Activated CD8-positive, alpha-beta T cell treated with anti-CD3 and anti-CD28 coated beads for 36 hours (primary cell): ENCODE data around the gene URM1. TPM values are rescaled to one million over a fixed set of nuclear protein-coding genes. Genes with fewer than 3 reads are reported as not detected.

ENCODE experiments used
- ATAC-seq: fragments of 200-7000 bp; cut with Tn5 transposase; one replicate; pipeline ENCODE4 v1.10.0; 2021; ENCODE audit warnings: mild to moderate bottlenecking, moderate library complexity
- CTCF ChIA-PET: fragments of 350-600 bp; sonication (Branson Sonifier 250); formaldehyde crosslinking; loops from one replicate; lab custom pipeline; 2021; ENCODE audit warnings: antibody characterized with exemption; lab: Charles Lee
- POLR2A ChIA-PET: fragments of 350-600 bp; sonication (Branson Sonifier 250); formaldehyde crosslinking; loops from one replicate; lab custom pipeline; 2021; ENCODE audit warnings: antibody characterized with exemption; lab: Charles Lee
- DNase-seq: peaks from one replicate; pipeline ENCODE4 v3.0.0-alpha.2; 2020
- H3K27ac Mint-ChIP-seq: one replicate; pipeline ENCODE4 v1.8.0; 2021; ENCODE audit warnings: mild to moderate bottlenecking, mixed read lengths
- H3K27me3 Mint-ChIP-seq: one replicate; pipeline ENCODE4 v1.8.0; 2021; ENCODE audit warnings: mixed read lengths
- H3K36me3 Mint-ChIP-seq: one replicate; pipeline ENCODE4 v1.8.0; 2021; ENCODE audit warnings: low read depth, mixed read lengths
- H3K4me1 Mint-ChIP-seq: one replicate; pipeline ENCODE4 v1.8.0; 2021; ENCODE audit warnings: low read depth, mixed read lengths
- H3K4me3 Mint-ChIP-seq: one replicate; pipeline ENCODE4 v1.8.0; 2021; ENCODE audit warnings: mild to moderate bottlenecking, moderate library complexity, mixed read lengths
- H3K9me3 Mint-ChIP-seq: one replicate; pipeline ENCODE4 v1.8.0; 2021; ENCODE audit warnings: mixed read lengths
- intact Hi-C: fragments of 100-400 bp; cut with micrococcal nuclease; formaldehyde crosslinking; loops from one replicate; pipeline ENCODE4 v1.10.0; 2022
- total RNA-seq, 2 experiments: library from RNA; stranded (reverse); gene quantifications; one replicate each; pipeline ENCODE4 v1.2.3, GENCODE V29; 2021
- TF ChIP-seq, protein P1 (sequence below): fragments of 200-600 bp; IDR thresholded peaks from one replicate; pipeline ENCODE4 v1.8.0; 2022; ENCODE audit warnings: antibody characterized with exemption, mild to moderate bottlenecking

Gene URM1
- total RNA-seq, 2 experiments from 2014 or later = 56.3 to 60.2 TPM

- TF ChIP-seq, protein P1, sequence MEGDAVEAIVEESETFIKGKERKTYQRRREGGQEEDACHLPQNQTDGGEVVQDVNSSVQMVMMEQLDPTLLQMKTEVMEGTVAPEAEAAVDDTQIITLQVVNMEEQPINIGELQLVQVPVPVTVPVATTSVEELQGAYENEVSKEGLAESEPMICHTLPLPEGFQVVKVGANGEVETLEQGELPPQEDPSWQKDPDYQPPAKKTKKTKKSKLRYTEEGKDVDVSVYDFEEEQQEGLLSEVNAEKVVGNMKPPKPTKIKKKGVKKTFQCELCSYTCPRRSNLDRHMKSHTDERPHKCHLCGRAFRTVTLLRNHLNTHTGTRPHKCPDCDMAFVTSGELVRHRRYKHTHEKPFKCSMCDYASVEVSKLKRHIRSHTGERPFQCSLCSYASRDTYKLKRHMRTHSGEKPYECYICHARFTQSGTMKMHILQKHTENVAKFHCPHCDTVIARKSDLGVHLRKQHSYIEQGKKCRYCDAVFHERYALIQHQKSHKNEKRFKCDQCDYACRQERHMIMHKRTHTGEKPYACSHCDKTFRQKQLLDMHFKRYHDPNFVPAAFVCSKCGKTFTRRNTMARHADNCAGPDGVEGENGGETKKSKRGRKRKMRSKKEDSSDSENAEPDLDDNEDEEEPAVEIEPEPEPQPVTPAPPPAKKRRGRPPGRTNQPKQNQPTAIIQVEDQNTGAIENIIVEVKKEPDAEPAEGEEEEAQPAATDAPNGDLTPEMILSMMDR = no peak
- DNase-seq = no peak
- ChIA-PET CTCF (no interaction called here), POLR2A (interaction anchor here (1.1 kb wide), 1 partner anchor 267 kb away, joined by 3 read pairs; no protein-coding TSS in a partner anchor)
- Mint-ChIP-seq H3K4me3 (no peak overlapping the region), H3K27me3 (no peaks in the 10 kb centered on the region), H3K27ac (no peak overlapping the region), H3K9me3 (no peaks in the 10 kb centered on the region), H3K4me1 (no peaks in the 10 kb centered on the region), H3K36me3 (peaks cover 20% of the 10 kb centered on the region)
- intact Hi-C loops = no loop called here
- ATAC-seq = no peak
These were observed 11.1 kb downstream of the URM1 start for GRCh38 chr9:128382261-128382660.

DNA sequence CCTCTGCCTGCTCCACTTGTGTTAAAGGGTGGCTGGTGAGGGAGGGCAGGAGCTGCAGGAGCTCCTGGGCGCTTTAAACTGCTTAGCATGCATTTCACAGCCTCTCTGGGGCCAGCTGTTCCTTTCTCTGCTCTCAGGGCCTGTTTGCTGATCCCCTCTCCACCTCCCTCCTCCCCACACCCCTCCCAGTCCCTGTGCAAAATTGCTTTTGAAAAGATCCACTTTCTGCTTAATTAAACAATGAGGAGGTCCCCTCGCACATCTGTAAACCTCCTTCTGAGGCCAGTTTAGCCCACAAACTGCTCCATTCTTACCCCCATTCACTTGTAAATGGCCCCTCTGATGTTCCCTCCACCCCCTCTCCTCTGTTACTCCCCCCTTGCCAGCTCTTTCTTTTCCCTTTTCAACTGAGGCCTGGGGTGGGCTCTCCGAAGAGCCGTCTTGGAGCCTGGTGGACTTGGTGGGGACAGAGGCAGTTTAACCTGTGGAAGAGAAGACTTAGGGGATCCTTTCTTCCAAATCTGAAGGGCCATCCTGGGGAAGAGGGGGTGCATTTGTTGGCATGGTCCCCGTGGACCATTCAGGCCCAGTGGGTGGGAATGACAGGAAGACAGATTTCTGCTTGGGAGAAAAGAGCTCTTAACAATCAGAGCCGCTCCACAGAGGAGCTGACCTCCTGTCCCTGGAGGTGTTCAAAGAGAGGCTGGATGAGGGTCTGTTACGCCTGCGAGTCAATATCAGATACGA, 12.0 kb downstream of the URM1 start:
- Mint-ChIP-seq H3K36me3 (peaks cover 26% of the 10 kb centered on the region), H3K27ac (no peak overlapping the region), H3K4me3 (no peak overlapping the region), H3K27me3 (no peaks in the 10 kb centered on the region), H3K4me1 (no peaks in the 10 kb centered on the region), H3K9me3 (no peaks in the 10 kb centered on the region)
- ChIA-PET CTCF (interaction anchor here (1.2 kb wide), 1 partner anchor 12 kb away, joined by 4 read pairs; the partner anchor contains the start of gene URM1), POLR2A (interaction anchor here (1.5 kb wide), 1 partner anchor 11 kb away, joined by 4 read pairs; no protein-coding TSS in a partner anchor)
- TF ChIP-seq, protein P1 = no peak
- intact Hi-C loops = no loop called here
- DNase-seq (no peak), ATAC-seq (no peak)

GRCh38 chr9:128383791-128384190, 12.6 kb downstream of the URM1 start:
- intact Hi-C loops = no loop called here
- Mint-ChIP-seq H3K36me3 (peaks cover 24% of the 10 kb centered on the region), H3K9me3 (no peaks in the 10 kb centered on the region), H3K4me3 (no peak overlapping the region), H3K27me3 (no peaks in the 10 kb centered on the region), H3K4me1 (no peaks in the 10 kb centered on the region), H3K27ac (no peak overlapping the region)
- no peak for ATAC-seq
- CTCF ChIA-PET = interaction anchor here (1.2 kb wide), 1 partner anchor 13 kb away, joined by 4 read pairs; the partner anchor contains the start of gene URM1
- DNase-seq = no peak
- TF ChIP-seq, protein P1 = no peak
- POLR2A ChIA-PET = interaction anchor here (0.6 to 1.5 kb wide), 2 partner anchors 11 to 302 kb away, joined by 3 to 4 read pairs; no protein-coding TSS in a partner anchor

GRCh38 chr9:128384801-128385495, 13.8 kb downstream of the URM1 start:
- ATAC-seq = no peak
- no peak overlapping the region for H3K4me3 Mint-ChIP-seq
- H3K27me3 Mint-ChIP-seq = no peaks in the 10 kb centered on the region
- intact Hi-C loops = no loop called here
- CTCF ChIA-PET = interaction anchor here (0.8 kb wide), 1 partner anchor 54 kb away, joined by 3 read pairs; no protein-coding TSS in a partner anchor
- peaks cover 26% of the 10 kb centered on the region for H3K36me3 Mint-ChIP-seq
- DNase-seq = no peak
- POLR2A ChIA-PET = interaction anchor here (0.8 to 1.3 kb wide), 2 partner anchors 9 to 31 kb away, joined by 3 read pairs; no protein-coding TSS in a partner anchor
- TF ChIP-seq, protein P1 = no peak
- H3K27ac Mint-ChIP-seq = no peak overlapping the region
- H3K9me3 Mint-ChIP-seq = no peaks in the 10 kb centered on the region
- no peaks in the 10 kb centered on the region for H3K4me1 Mint-ChIP-seq
